DOHH2 (cell line): ENCODE results near the gene AHI1.
A peak's percentile ranks its signal among the peaks of the same experiment; 100 is the strongest.

Experiments
- H3F3A ChIP-seq: fragments of 200-600 bp; sonication (generic), shearing (Covaris generic); 2 replicates; pipeline ENCODE4 v1.6.0; 2016; ENCODE audit warnings: antibody characterized with exemption, mild to moderate bottlenecking; ENCODE audit not compliant: control insufficient read depth, insufficient read depth
- H3K27ac ChIP-seq: fragments of 200-600 bp; sonication (generic); 2 replicates; pipeline ENCODE4 v1.5.1; 2014; ENCODE audit warnings: low read depth, mild to moderate bottlenecking, low read length, moderate library complexity
- H3K27me3 ChIP-seq: fragments of 200-600 bp; sonication (generic); 2 replicates; pipeline ENCODE4 v1.6.1; 2014; ENCODE audit warnings: mild to moderate bottlenecking, low read length, mixed read lengths; ENCODE audit not compliant: control insufficient read depth
- H3K36me3 ChIP-seq: fragments of 200-600 bp; sonication (generic); 2 replicates; pipeline ENCODE4 v1.6.1; 2014; ENCODE audit warnings: mild to moderate bottlenecking, low read length, moderate library complexity, mixed read lengths; ENCODE audit not compliant: control insufficient read depth
- H3K4me1 ChIP-seq: fragments of 200-600 bp; sonication (generic); 2 replicates; pipeline ENCODE4 v1.6.1; 2014; ENCODE audit warnings: mild to moderate bottlenecking, low read length, mixed read lengths; ENCODE audit not compliant: control insufficient read depth
- H3K4me2 ChIP-seq: fragments of 200-600 bp; sonication (generic); 2 replicates; pipeline ENCODE4 v1.6.0; 2014; ENCODE audit warnings: mild to moderate bottlenecking, low read length, moderate library complexity
- H3K4me3 ChIP-seq: fragments of 200-600 bp; sonication (generic); 2 replicates; pipeline ENCODE4 v1.5.1; 2014; ENCODE audit warnings: mild to moderate bottlenecking, low read length, mixed read lengths
- H3K79me2 ChIP-seq: fragments of 200-600 bp; sonication (generic); 2 replicates; pipeline ENCODE4 v1.6.1; 2014; ENCODE audit warnings: mild to moderate bottlenecking, low read length, mixed read lengths; ENCODE audit not compliant: control insufficient read depth
- H3K9me2 ChIP-seq: fragments of 200-600 bp; sonication (generic); replicated peaks from 2 replicates; pipeline ENCODE4 v1.6.1; 2014; ENCODE audit warnings: mild to moderate bottlenecking, low read length, mixed read lengths; ENCODE audit not compliant: control insufficient read depth
- H3K9me3 ChIP-seq: fragments of 200-600 bp; sonication (generic); 2 replicates; pipeline ENCODE4 v1.6.1; 2014; ENCODE audit warnings: antibody characterized with exemption, low read length, mixed read lengths; ENCODE audit not compliant: control insufficient read depth, insufficient read depth
- H4K20me1 ChIP-seq: fragments of 200-600 bp; sonication (generic); 2 replicates; pipeline ENCODE4 v1.6.0; 2014; ENCODE audit warnings: low read depth, mild to moderate bottlenecking, antibody characterized with exemption, low read length, moderate library complexity; ENCODE audit not compliant: control insufficient read depth, insufficient read depth
- EZH2phosphoT487 ChIP-seq: fragments of 200-600 bp; sonication (generic); IDR thresholded peaks from 2 replicates; pipeline ENCODE4 v1.6.1; 2017; ENCODE audit warnings: borderline replicate concordance, mild to moderate bottlenecking, antibody characterized with exemption, low read length, moderate library complexity, mixed read lengths
- TF ChIP-seq, protein P1 (sequence below): fragments of 200-600 bp; sonication (generic); IDR thresholded peaks from one replicate; pipeline ENCODE4 v1.5.1; 2014; ENCODE audit warnings: antibody characterized with exemption, mild to moderate bottlenecking, low read depth, low read length; ENCODE audit not compliant: poor library complexity, severe bottlenecking

The AHI1 gene

GRCh38 chr6:135265278-135265677 is 232.3 kb downstream of the AHI1 start:
- Histone ChIP-seq H3K79me2 (no peaks in the 10 kb centered on the region), H3K4me3 (no peak overlapping the region), H3K9me3 (no peaks in the 10 kb centered on the region), H3K4me2 (peak overlapping the region; percentile 39), H3K27ac (peak overlapping the region; percentile 31; the same call in 1 of the 2 replicates), H3F3A (no peaks in the 10 kb centered on the region), H3K36me3 (no peaks in the 10 kb centered on the region), H3K27me3 (no peaks in the 10 kb centered on the region), H3K4me1 (peaks cover 37% of the 10 kb centered on the region), H4K20me1 (no peaks in the 10 kb centered on the region), H3K9me2 (no peaks in the 10 kb centered on the region)
- TF ChIP-seq, protein P1, sequence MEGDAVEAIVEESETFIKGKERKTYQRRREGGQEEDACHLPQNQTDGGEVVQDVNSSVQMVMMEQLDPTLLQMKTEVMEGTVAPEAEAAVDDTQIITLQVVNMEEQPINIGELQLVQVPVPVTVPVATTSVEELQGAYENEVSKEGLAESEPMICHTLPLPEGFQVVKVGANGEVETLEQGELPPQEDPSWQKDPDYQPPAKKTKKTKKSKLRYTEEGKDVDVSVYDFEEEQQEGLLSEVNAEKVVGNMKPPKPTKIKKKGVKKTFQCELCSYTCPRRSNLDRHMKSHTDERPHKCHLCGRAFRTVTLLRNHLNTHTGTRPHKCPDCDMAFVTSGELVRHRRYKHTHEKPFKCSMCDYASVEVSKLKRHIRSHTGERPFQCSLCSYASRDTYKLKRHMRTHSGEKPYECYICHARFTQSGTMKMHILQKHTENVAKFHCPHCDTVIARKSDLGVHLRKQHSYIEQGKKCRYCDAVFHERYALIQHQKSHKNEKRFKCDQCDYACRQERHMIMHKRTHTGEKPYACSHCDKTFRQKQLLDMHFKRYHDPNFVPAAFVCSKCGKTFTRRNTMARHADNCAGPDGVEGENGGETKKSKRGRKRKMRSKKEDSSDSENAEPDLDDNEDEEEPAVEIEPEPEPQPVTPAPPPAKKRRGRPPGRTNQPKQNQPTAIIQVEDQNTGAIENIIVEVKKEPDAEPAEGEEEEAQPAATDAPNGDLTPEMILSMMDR: peak; percentile 23
- TF ChIP-seq EZH2phosphoT487: no peak

DNA sequence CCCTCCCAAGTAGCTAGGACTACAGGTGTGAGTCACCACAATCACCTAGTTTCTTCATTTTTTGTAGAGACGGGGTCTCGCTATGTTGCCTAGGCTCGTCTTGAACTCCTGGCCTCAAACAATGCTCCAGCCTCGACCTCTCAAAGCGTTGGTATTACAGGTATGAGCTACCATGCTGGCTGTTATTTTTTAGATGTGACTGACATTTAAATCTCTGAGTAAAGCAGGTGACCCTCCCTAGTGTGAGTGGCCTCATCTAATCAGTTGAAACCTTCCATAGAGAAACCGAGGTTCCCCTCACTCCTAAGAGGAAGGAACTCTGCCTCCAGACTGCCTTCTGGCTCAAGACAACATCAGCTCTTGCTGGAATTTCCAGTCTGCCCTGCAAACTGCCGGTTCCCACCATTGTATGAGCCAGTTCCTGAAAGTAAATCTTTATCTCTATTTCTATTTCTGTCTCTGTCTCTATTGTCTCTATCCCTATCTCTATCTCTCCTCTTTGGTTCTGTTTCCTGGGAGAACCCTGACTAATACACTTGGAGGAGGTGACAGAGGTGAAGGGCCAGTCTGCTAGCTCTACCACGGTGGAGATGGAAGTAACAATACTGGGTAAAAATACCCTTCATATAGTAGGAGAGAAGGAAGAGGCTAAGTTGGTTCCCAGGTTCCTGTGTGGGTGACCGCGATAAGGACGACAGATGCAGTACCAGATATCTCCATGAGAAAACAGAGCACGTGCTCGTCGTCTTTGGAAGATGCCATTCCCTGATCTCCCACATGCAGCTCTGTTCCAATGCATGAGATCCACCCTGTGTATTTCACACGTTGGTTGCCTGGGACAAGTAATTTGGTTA is 235.4 kb downstream of the AHI1 start:
- no peaks in the 10 kb centered on the region for H4K20me1 ChIP-seq
- no peak overlapping the region for H3K27ac ChIP-seq
- H3K36me3 ChIP-seq: no peaks in the 10 kb centered on the region
- no peaks in the 10 kb centered on the region for H3K79me2 ChIP-seq
- H3K9me3 ChIP-seq: no peaks in the 10 kb centered on the region
- peaks cover 26% of the 10 kb centered on the region for H3K4me1 ChIP-seq
- TF ChIP-seq, protein P1: no peak
- no peak for TF ChIP-seq EZH2phosphoT487
- no peak overlapping the region for H3K4me3 ChIP-seq
- no peaks in the 10 kb centered on the region for H3K27me3 ChIP-seq
- no peaks in the 10 kb centered on the region for H3K9me2 ChIP-seq
- no peak overlapping the region for H3K4me2 ChIP-seq
- H3F3A ChIP-seq: no peaks in the 10 kb centered on the region

DNA sequence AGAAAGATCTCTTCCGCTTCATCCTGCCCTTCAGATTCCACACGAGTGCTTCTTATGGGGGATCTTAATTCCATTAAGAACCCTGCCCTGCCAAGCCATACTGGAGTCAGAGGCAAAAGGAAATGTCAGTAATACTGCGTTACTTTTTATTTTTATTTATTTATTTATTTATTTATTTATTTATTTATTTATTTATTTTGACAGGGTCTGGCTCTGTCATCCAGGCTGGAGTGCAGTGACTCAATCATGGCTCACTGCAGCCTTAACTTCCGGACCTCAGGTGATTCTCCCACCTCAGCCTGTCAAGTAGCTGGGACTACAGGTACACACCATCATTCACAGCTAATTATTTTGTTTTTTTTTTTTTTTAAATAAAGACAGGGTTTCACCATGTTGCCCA is 236.9 kb downstream of the AHI1 start:
- no peaks in the 10 kb centered on the region for H3K27me3 ChIP-seq
- H3K4me3 ChIP-seq: no peak overlapping the region
- TF ChIP-seq EZH2phosphoT487: no peak
- TF ChIP-seq, protein P1: no peak
- H3K79me2 ChIP-seq: no peaks in the 10 kb centered on the region
- no peak overlapping the region for H3K27ac ChIP-seq
- H3K36me3 ChIP-seq: no peaks in the 10 kb centered on the region
- H3K9me2 ChIP-seq: no peaks in the 10 kb centered on the region
- H3F3A ChIP-seq: no peaks in the 10 kb centered on the region
- peaks cover 13% of the 10 kb centered on the region for H3K4me1 ChIP-seq
- H4K20me1 ChIP-seq: no peaks in the 10 kb centered on the region
- no peak overlapping the region for H3K4me2 ChIP-seq
- H3K9me3 ChIP-seq: no peaks in the 10 kb centered on the region
